ENCODE data around the gene CSMD2. TPM values are rescaled to one million over a fixed set of nuclear protein-coding genes. Genes with fewer than 3 reads are reported as not detected.

Gene CSMD2
- total and polyA plus RNA-seq, 2 of the 4 experiments (the other 2 are of a cell fraction), result under 0.01 to 0.36 TPM

GRCh38 chr1:34162852-34163766, 1.9 kb downstream of the CSMD2 start:
- no peak overlapping the region for H4K91ac ChIP-seq (ENCODE audit: insufficient read depth, low read depth, low read length)
- peak overlapping the region; percentile 31 for H2AK9ac ChIP-seq (replicated peaks; ENCODE audit: low read depth, low read length, poor library complexity)
- H3K18ac ChIP-seq (ENCODE audit: low read depth, low read length), result no peak overlapping the region
- DNase-seq (peak; percentile 74), ATAC-seq (ENCODE audit: low read depth) (peak; percentile 88)
- peak overlapping the region; percentile 77 for H2AFZ ChIP-seq (replicated peaks; ENCODE audit: low read length, poor library complexity)
- H3K9me1 ChIP-seq (ENCODE audit: insufficient read depth, low read length), result no peaks in the 10 kb centered on the region
- ChIA-PET CTCF (no interaction called here), POLR2A (ENCODE audit: unreplicated experiment) (no interaction called here)
- H3K36me3 ChIP-seq (ENCODE audit: control insufficient read depth, insufficient read depth, low read length), result no peaks in the 10 kb centered on the region
- 3% methylated on average over 19 of the region's 46 CpGs; no CpG with 5 or more reads in 1 of the 2 experiments for WGBS, 2 experiments (ENCODE audit: extremely low coverage in 2 of 2, insufficient read length in 1 of 2)
- no peak overlapping the region for H2BK120ac ChIP-seq (ENCODE audit: low read depth, low read length)
- intact Hi-C loops (cut with micrococcal nuclease) (loop anchor here (1.0 kb wide), 3 partner anchors 49 to 530 kb away; no protein-coding TSS in a partner anchor), in situ Hi-C loops (cut with MboI; ENCODE audit: low sequenced_read_pairs) (no loop called here), dilution Hi-C loops (cut with HindIII; ENCODE audit: low sequenced_read_pairs, unreplicated experiment) (no loop called here)
- no peak overlapping the region for H3K14ac ChIP-seq (replicated peaks; ENCODE audit: low read depth, low read length)
- no peak overlapping the region for H4K5ac ChIP-seq (ENCODE audit: low read depth, low read length)
- TF ChIP-seq SMC3 (IDR thresholded peaks at IDR 0.05; ENCODE audit: low read depth, low read length), result peak; percentile 47
- peak; percentile 59 for TF ChIP-seq CTCF (conservative IDR thresholded peaks at IDR 0.05; ENCODE audit: low read depth, low read length)
- peak; percentile 11; the same call in 1 of the 2 replicates for TF ChIP-seq CEBPB (IDR thresholded peaks at IDR 0.05; ENCODE audit: low read depth, low read length)
- TF ChIP-seq RAD21 (IDR thresholded peaks at IDR 0.05; ENCODE audit: low read length), result peak; percentile 68
- TF ChIP-seq RFX5 (IDR thresholded peaks at IDR 0.05; ENCODE audit: low read depth, low read length), result no peak
- TF ChIP-seq NFE2L2 (IDR thresholded peaks at IDR 0.05; ENCODE audit: low read depth, low read length), result no peak
- peak; percentile 24; the same call in 1 of the 2 replicates for TF ChIP-seq MAZ (IDR thresholded peaks at IDR 0.05; ENCODE audit: borderline replicate concordance, low read depth, low read length)
- H3K27ac ChIP-seq (ENCODE audit: insufficient read depth, low read length), result no peak overlapping the region
- no peaks in the 10 kb centered on the region; the same call in 1 of the 2 replicates for H3K4me1 ChIP-seq (ENCODE audit: control insufficient read depth, insufficient read depth, low read length)
- BruUV-seq (replicated peaks), result no TSS peak
- no peak overlapping the region for H2BK5ac ChIP-seq (ENCODE audit: low read depth, low read length, poor library complexity, severe bottlenecking)
- H2BK15ac ChIP-seq (ENCODE audit: low read depth, low read length), result no peak overlapping the region
- H3K4ac ChIP-seq (ENCODE audit: low read depth, low read length), result no peak overlapping the region
- peak overlapping the region; percentile 19; the same call in 1 of the 2 replicates for H3K4me3 ChIP-seq (ENCODE audit: insufficient read depth, low read depth, low read length)
- no peak overlapping the region for H2BK20ac ChIP-seq (ENCODE audit: low read depth, low read length)
- peak overlapping the region; percentile 48; the same call in 1 of the 2 replicates for H3K4me2 ChIP-seq (ENCODE audit: low read depth, low read length)
- H2AK5ac ChIP-seq (ENCODE audit: low read depth, low read length), result no peak overlapping the region
- H4K8ac ChIP-seq (ENCODE audit: low read depth in 2 of 2, low read length in 2 of 2), result no peak overlapping the region
- peaks cover 15% of the 10 kb centered on the region for H3K27me3 ChIP-seq (ENCODE audit: control insufficient read depth, insufficient read depth, low read length)
- H3K23ac ChIP-seq (ENCODE audit: low read depth, low read length), result no peak overlapping the region
- H3K9ac ChIP-seq (ENCODE audit: low read depth, low read length), result no peak overlapping the region
- H3K56ac ChIP-seq (ENCODE audit: extremely low read depth, insufficient read depth, low read length), result no peak overlapping the region; the same call in 1 of the 2 replicates
- H3K9me3 ChIP-seq (ENCODE audit: control insufficient read depth, insufficient read depth, low read length), result no peaks in the 10 kb centered on the region
- no peaks in the 10 kb centered on the region for H4K20me1 ChIP-seq (ENCODE audit: insufficient read depth, low read length)
- H3K79me1 ChIP-seq (ENCODE audit: low read depth in 1 of 2, low read length in 2 of 2), result no peaks in the 10 kb centered on the region
